ENCODE results near the gene ZMIZ1.

ZMIZ1 gene

GRCh38 chr10:79219322-79219957 lies 150.7 kb downstream of the ZMIZ1 start:
- no peak for DNase-seq

GRCh38 chr10:79220307-79220706 lies 151.5 kb downstream of the ZMIZ1 start:
- DNase-seq, result no peak

- no peak for DNase-seq
These were observed 152.6 kb downstream of the ZMIZ1 start for GRCh38 chr10:79221110-79222051.

GRCh38 chr10:79222186-79222585 lies 153.4 kb downstream of the ZMIZ1 start:
- DNase-seq, result no peak

GRCh38 chr10:79223091-79224048 lies 154.6 kb downstream of the ZMIZ1 start:
- no peak for DNase-seq

- no peak for DNase-seq
These were observed 155.6 kb downstream of the ZMIZ1 start for GRCh38 chr10:79224263-79224949.

GRCh38 chr10:79224992-79225391 lies 156.2 kb downstream of the ZMIZ1 start:
- DNase-seq, result no peak

GRCh38 chr10:79226391-79227245 lies 157.9 kb downstream of the ZMIZ1 start:
- no peak for DNase-seq

- no peak for DNase-seq
These were observed 160.3 kb downstream of the ZMIZ1 start for GRCh38 chr10:79229071-79229541.

- no peak for DNase-seq
These were observed 161.1 kb downstream of the ZMIZ1 start for GRCh38 chr10:79229830-79230327.

GRCh38 chr10:79230328-79230830 lies 161.6 kb downstream of the ZMIZ1 start:
- DNase-seq, result no peak

GRCh38 chr10:79230850-79231249 lies 162.1 kb downstream of the ZMIZ1 start:
- DNase-seq, result no peak

GRCh38 chr10:79231908-79232307 lies 163.1 kb downstream of the ZMIZ1 start:
- DNase-seq, result no peak

- DNase-seq, result no peak
These were observed 164.1 kb downstream of the ZMIZ1 start for GRCh38 chr10:79232864-79233263.

- DNase-seq, result no peak
These were observed 165.9 kb downstream of the ZMIZ1 start for GRCh38 chr10:79234391-79235315.

- no peak for DNase-seq
These were observed 167.1 kb downstream of the ZMIZ1 start for GRCh38 chr10:79235765-79236432.

GRCh38 chr10:79236433-79236765 lies 167.6 kb downstream of the ZMIZ1 start:
- DNase-seq, result no peak

- no peak for DNase-seq
These were observed 168.8 kb downstream of the ZMIZ1 start for GRCh38 chr10:79237454-79238157.

GRCh38 chr10:79238158-79238520 lies 169.4 kb downstream of the ZMIZ1 start:
- DNase-seq, result no peak
